Measurements from ENCODE around the gene LGR5. TPM values are rescaled to one million over a fixed set of nuclear protein-coding genes. Genes with fewer than 3 reads are reported as not detected.

Gene LGR5
- total RNA-seq, 1 donor from 2014 or later, result 13.8 TPM

DNA sequence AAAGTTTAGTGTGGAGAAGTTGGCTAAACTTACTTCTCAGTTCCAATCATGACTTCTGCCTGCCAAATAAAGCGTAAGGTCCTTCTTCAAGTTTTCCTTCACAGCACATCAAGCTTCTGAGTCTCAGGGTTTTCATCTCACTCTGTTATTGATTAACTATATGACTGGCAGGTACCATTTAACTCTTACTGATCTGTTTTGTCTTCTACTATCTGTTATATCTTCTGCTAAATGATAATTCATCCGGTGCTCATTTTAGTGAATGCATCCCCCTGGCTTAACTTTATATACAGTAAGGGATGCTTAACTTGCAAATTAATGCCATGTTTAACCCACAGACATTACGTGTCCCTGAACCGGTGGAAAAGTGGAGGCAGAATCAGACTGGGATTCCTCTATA, 20.7 kb downstream of the LGR5 start:
- Mint-ChIP-seq H3K36me3 (ENCODE audit: low read depth) (no peaks in the 10 kb centered on the region), H3K4me1 (ENCODE audit: low read depth) (peaks cover 2% of the 10 kb centered on the region), H3K4me3 (ENCODE audit: unreplicated experiment) (no peak overlapping the region), H3K27me3 (ENCODE audit: low read depth) (no peaks in the 10 kb centered on the region), H3K9me3 (ENCODE audit: low read depth) (no peaks in the 10 kb centered on the region), H3K27ac (ENCODE audit: unreplicated experiment) (no peak overlapping the region)
- TF ChIP-seq, protein P1, sequence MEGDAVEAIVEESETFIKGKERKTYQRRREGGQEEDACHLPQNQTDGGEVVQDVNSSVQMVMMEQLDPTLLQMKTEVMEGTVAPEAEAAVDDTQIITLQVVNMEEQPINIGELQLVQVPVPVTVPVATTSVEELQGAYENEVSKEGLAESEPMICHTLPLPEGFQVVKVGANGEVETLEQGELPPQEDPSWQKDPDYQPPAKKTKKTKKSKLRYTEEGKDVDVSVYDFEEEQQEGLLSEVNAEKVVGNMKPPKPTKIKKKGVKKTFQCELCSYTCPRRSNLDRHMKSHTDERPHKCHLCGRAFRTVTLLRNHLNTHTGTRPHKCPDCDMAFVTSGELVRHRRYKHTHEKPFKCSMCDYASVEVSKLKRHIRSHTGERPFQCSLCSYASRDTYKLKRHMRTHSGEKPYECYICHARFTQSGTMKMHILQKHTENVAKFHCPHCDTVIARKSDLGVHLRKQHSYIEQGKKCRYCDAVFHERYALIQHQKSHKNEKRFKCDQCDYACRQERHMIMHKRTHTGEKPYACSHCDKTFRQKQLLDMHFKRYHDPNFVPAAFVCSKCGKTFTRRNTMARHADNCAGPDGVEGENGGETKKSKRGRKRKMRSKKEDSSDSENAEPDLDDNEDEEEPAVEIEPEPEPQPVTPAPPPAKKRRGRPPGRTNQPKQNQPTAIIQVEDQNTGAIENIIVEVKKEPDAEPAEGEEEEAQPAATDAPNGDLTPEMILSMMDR (IDR thresholded peaks at IDR 0.05), result no peak
- no peak for DNase-seq (ENCODE audit: low spot score)

DNA sequence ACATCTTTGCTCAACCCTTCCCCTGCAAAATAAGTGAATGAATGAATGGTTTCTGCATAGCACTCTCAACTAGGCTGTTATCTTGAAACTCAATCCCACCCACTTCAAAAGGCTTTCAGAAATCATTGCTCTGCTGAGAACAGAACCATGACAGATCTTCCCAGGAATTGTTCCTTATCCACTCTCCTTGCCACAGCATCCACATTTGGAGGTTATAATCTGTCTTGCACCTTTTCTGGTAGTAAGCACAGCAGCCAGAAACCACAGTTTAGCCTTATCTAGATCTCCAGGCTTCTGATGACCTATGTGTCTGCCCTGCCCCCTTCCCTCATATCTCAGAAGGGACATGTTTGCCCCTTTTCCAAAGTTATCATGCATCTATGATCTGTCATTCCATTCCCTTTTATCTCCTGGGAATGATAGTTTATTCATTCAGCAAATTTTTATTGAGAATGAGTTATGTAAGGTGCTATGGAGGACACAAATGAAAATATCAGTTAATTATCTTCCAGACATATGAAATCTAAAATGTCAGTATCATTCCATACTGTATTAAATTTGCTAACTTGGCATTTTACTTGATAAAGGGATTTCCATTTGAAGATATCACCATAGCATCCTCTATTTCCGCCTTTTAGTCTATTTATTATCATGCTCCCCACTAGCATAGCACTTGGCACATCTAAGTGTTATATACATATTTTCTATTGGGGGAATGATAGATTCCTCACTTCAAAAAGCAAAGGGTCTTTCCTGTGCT, 21.4 kb downstream of the LGR5 start:
- no peak overlapping the region for H3K4me3 Mint-ChIP-seq (ENCODE audit: unreplicated experiment)
- H3K36me3 Mint-ChIP-seq (ENCODE audit: low read depth), result no peaks in the 10 kb centered on the region
- H3K27me3 Mint-ChIP-seq (ENCODE audit: low read depth), result no peaks in the 10 kb centered on the region
- H3K27ac Mint-ChIP-seq (ENCODE audit: unreplicated experiment), result no peak overlapping the region
- TF ChIP-seq, protein P1 (IDR thresholded peaks at IDR 0.05), result no peak
- no peaks in the 10 kb centered on the region for H3K9me3 Mint-ChIP-seq (ENCODE audit: low read depth)
- peaks cover 7% of the 10 kb centered on the region for H3K4me1 Mint-ChIP-seq (ENCODE audit: low read depth)
- no peak for DNase-seq (ENCODE audit: low spot score)

DNA sequence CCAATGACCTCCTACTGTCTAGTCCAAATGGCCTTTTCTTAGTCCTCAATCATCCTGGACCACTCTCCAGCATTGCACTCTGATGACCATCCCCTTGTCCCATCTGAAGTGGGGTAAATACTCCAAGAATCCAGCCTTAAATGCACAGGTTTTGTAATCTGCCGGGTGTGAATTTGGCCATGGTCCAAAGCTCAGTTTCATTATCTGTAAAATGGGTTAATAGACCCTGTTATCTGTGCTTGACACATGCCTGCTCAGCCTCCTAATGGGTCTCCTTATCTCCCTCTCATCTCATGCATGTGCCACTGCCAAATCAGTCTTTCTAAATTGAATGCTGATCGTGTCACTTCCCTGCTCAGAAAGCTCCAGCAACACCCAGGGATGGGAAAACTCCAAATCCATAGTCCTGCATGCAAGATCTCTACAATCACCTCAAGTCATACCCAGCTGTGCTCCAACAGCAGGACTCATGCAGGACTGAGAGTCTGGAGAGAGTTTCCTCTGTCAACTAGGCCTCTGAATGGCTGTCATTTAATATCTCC, 22.3 kb downstream of the LGR5 start:
- Mint-ChIP-seq H3K27me3 (ENCODE audit: low read depth) (no peaks in the 10 kb centered on the region), H3K27ac (ENCODE audit: unreplicated experiment) (no peak overlapping the region), H3K4me1 (ENCODE audit: low read depth) (peaks cover 14% of the 10 kb centered on the region), H3K4me3 (ENCODE audit: unreplicated experiment) (no peak overlapping the region), H3K9me3 (ENCODE audit: low read depth) (no peaks in the 10 kb centered on the region), H3K36me3 (ENCODE audit: low read depth) (no peaks in the 10 kb centered on the region)
- no peak for DNase-seq (ENCODE audit: low spot score)
- TF ChIP-seq, protein P1 (IDR thresholded peaks at IDR 0.05), result no peak

DNA sequence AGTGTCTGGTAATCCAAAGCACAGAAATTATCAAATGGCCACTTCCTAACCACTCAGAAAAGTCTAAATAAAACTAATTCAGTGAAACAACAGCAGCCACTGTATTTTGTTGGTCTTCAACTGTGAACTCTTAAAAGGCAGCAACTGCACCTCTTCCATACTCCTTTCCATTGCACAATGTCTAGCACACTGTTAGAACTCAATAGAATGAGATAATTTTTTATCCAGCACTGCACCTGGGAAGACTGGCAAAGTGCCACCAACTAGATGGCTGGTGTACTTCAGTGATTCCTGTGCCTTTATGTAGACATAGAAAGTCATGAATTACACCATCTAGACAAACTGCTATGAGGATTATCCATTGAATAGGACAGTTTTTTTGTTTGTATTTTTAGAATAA, 26.2 kb downstream of the LGR5 start:
- Mint-ChIP-seq H3K4me1 (ENCODE audit: low read depth) (peaks cover 44% of the 10 kb centered on the region), H3K4me3 (ENCODE audit: unreplicated experiment) (no peak overlapping the region), H3K9me3 (ENCODE audit: low read depth) (no peaks in the 10 kb centered on the region), H3K27me3 (ENCODE audit: low read depth) (no peaks in the 10 kb centered on the region), H3K36me3 (ENCODE audit: low read depth) (no peaks in the 10 kb centered on the region), H3K27ac (ENCODE audit: unreplicated experiment) (no peak overlapping the region)
- no peak for DNase-seq (ENCODE audit: low spot score)
- TF ChIP-seq, protein P1 (IDR thresholded peaks at IDR 0.05), result no peak

DNA sequence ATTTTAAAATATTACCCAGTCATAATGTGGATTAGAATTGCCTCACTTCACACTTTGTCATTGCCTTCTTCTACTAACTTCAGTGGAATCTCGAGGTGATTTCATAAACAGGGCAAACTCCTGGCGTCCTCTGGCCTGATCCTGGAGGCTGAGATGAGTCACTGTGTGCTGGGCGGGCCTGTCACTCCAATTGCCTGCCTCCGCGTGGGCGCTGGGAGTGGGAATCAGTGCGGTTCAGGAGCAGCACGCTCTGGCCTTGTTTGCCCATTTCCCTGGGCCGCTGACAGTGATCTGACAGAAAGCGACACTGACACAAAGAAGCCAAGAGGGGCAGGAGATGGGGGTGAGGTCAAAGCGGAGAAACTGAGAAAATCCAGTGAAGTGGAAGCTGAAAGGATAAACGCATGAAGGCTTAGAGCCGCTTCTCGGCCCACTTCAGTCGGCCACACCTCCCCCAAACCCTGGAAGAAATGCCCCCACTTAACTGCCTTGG, 29.7 kb downstream of the LGR5 start:
- Mint-ChIP-seq H3K4me3 (ENCODE audit: unreplicated experiment) (no peak overlapping the region), H3K27ac (ENCODE audit: unreplicated experiment) (peak overlapping the region; percentile 82), H3K4me1 (ENCODE audit: low read depth) (peaks cover 60% of the 10 kb centered on the region), H3K27me3 (ENCODE audit: low read depth) (no peaks in the 10 kb centered on the region), H3K36me3 (ENCODE audit: low read depth) (no peaks in the 10 kb centered on the region), H3K9me3 (ENCODE audit: low read depth) (no peaks in the 10 kb centered on the region)
- DNase-seq (ENCODE audit: low spot score), result peak; percentile 85
- TF ChIP-seq, protein P1 (IDR thresholded peaks at IDR 0.05), result no peak
